SK-N-SH (cell line): ENCODE measurements around the gene KRT74.

Experiments used
- CHD2 ChIP-seq: fragments of 150-350 bp; IDR thresholded peaks from 2 replicates; pipeline ENCODE4 v1.6.1; 2018; ENCODE audit warnings: low read length; ENCODE audit not compliant: partially characterized antibody
- CTCF ChIP-seq: fragments of 200-600 bp; sonication (generic); IDR thresholded peaks from 2 replicates; pipeline ENCODE4 v1.6.1; 2017; ENCODE audit warnings: antibody characterized with exemption, mild to moderate bottlenecking, moderate library complexity
- EP300 ChIP-seq, 2 experiments: IDR thresholded peaks; 2 replicates each; pipeline versions ENCODE4 v1.4.0 to v1.6.1; 2012; ENCODE audit warnings: borderline replicate concordance in 1 of 2, low read depth in 1 of 2, low read length in 1 of 2
- EZH2phosphoT487 ChIP-seq: fragments of 200-600 bp; sonication (generic); IDR thresholded peaks from 2 replicates; pipeline ENCODE4 v1.6.1; 2017; ENCODE audit warnings: low read depth, mixed run types, mild to moderate bottlenecking, antibody characterized with exemption, moderate library complexity, borderline replicate concordance
- FOXJ3 ChIP-seq: sonication (generic); formaldehyde crosslinking; IDR thresholded peaks from 2 replicates; pipeline ENCODE4 v1.5.1; 2020; ENCODE audit warnings: mild to moderate bottlenecking, missing genetic modification reagents
- SMC3 ChIP-seq: IDR thresholded peaks from 2 replicates; pipeline ENCODE4 v1.6.1; 2012; ENCODE audit warnings: low read depth, low read length, improper control_type of control experiment
- YY1 ChIP-seq: IDR thresholded peaks from 2 replicates; pipeline ENCODE4 v1.4.0; 2012; ENCODE audit warnings: low read depth, mild to moderate bottlenecking
- TF ChIP-seq, protein P1 (sequence below): IDR thresholded peaks from 2 replicates; pipeline ENCODE4 v1.6.1; 2012; ENCODE audit warnings: mild to moderate bottlenecking, low read depth, low read length, moderate library complexity
- TF ChIP-seq, protein P2 (sequence below): IDR thresholded peaks from 2 replicates; pipeline ENCODE4 v1.4.0; 2012; ENCODE audit warnings: low read depth
- TF ChIP-seq, protein P3 (sequence below): fragments of 150-350 bp; IDR thresholded peaks from 2 replicates; pipeline ENCODE4 v1.6.1; 2017; ENCODE audit warnings: antibody characterized with exemption, low read length, low read depth, borderline replicate concordance

DNA sequence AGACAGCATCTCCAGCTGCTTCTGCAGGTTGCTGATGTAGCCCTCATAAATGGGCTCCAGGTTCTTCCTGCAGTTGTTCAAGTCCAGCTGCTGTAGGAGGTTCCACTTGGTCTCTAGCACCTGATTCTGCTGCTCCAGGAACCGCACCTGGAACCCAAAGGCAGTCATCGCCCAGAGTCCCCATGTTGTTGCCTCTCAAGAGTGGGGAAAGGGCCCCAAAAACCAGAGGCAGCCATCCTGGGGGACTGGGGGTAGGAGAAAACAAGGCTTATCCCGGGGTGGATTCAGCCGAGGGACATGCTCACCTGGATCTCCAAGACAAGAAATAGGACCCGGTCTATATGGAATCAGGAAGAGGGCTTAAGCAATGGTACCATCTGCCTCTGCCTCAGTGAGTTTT is 25.3 kb upstream of the KRT74 start:
- TF ChIP-seq, protein P1, sequence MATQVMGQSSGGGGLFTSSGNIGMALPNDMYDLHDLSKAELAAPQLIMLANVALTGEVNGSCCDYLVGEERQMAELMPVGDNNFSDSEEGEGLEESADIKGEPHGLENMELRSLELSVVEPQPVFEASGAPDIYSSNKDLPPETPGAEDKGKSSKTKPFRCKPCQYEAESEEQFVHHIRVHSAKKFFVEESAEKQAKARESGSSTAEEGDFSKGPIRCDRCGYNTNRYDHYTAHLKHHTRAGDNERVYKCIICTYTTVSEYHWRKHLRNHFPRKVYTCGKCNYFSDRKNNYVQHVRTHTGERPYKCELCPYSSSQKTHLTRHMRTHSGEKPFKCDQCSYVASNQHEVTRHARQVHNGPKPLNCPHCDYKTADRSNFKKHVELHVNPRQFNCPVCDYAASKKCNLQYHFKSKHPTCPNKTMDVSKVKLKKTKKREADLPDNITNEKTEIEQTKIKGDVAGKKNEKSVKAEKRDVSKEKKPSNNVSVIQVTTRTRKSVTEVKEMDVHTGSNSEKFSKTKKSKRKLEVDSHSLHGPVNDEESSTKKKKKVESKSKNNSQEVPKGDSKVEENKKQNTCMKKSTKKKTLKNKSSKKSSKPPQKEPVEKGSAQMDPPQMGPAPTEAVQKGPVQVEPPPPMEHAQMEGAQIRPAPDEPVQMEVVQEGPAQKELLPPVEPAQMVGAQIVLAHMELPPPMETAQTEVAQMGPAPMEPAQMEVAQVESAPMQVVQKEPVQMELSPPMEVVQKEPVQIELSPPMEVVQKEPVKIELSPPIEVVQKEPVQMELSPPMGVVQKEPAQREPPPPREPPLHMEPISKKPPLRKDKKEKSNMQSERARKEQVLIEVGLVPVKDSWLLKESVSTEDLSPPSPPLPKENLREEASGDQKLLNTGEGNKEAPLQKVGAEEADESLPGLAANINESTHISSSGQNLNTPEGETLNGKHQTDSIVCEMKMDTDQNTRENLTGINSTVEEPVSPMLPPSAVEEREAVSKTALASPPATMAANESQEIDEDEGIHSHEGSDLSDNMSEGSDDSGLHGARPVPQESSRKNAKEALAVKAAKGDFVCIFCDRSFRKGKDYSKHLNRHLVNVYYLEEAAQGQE, result no peak
- TF ChIP-seq CTCF, result no peak
- TF ChIP-seq, protein P2, sequence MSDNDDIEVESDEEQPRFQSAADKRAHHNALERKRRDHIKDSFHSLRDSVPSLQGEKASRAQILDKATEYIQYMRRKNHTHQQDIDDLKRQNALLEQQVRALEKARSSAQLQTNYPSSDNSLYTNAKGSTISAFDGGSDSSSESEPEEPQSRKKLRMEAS, result no peak
- no peak for TF ChIP-seq YY1
- no peak for TF ChIP-seq EP300 (IDR thresholded peaks at IDR 0.05; ENCODE audit: borderline replicate concordance in 1 of 2, low read depth in 1 of 2, low read length in 1 of 2)
- TF ChIP-seq, protein P3, sequence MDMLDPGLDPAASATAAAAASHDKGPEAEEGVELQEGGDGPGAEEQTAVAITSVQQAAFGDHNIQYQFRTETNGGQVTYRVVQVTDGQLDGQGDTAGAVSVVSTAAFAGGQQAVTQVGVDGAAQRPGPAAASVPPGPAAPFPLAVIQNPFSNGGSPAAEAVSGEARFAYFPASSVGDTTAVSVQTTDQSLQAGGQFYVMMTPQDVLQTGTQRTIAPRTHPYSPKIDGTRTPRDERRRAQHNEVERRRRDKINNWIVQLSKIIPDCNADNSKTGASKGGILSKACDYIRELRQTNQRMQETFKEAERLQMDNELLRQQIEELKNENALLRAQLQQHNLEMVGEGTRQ, result no peak
- TF ChIP-seq SMC3, result no peak
- TF ChIP-seq CHD2, result no peak
- TF ChIP-seq EZH2phosphoT487, result no peak
- TF ChIP-seq FOXJ3 (CRISPR knock-in tag), result no peak
